GM21526 (cell line): ENCODE results near the gene RASL10A.
A peak's percentile ranks its signal among the peaks of the same experiment; 100 is the strongest.

Source experiments
- ATAC-seq: cut with Tn5 transposase; IDR thresholded peaks from one replicate; pipeline ENCODE4 v1.9.1; 2021; ENCODE audit warnings: moderate library complexity; ENCODE audit not compliant: unreplicated experiment, low FRiP score

Gene RASL10A

GRCh38 chr22:29272624-29273023, 42.9 kb downstream of the RASL10A start:
- ATAC-seq, result no peak

- ATAC-seq, result no peak
These were observed 44.8 kb downstream of the RASL10A start for GRCh38 chr22:29270475-29271271.

GRCh38 chr22:29269731-29270474, 45.6 kb downstream of the RASL10A start:
- no peak for ATAC-seq

GRCh38 chr22:29269230-29269604, 46.3 kb downstream of the RASL10A start:
- ATAC-seq, result no peak

- peak; percentile 4 for ATAC-seq
These were observed 46.8 kb downstream of the RASL10A start for GRCh38 chr22:29268511-29269229.

GRCh38 chr22:29267858-29268510, 47.5 kb downstream of the RASL10A start, which contains the start of the genes EWSR1 and RHBDD3:
EWSR1 (plus strand) TSS chr22:29268268; CDS start chr22:29268337, 69 bp downstream.
RHBDD3 (minus strand) TSS chr22:29267981; CDS start chr22:29265626, 2,355 bp downstream.
- peak; percentile 64 for ATAC-seq

GRCh38 chr22:29267462-29267857, 48.0 kb downstream of the RASL10A start:
- ATAC-seq, result no peak

- no peak for ATAC-seq
These were observed 48.7 kb downstream of the RASL10A start for GRCh38 chr22:29266564-29267461.

- no peak for ATAC-seq
These were observed 49.6 kb downstream of the RASL10A start for GRCh38 chr22:29265929-29266328.

- no peak for ATAC-seq
These were observed 50.2 kb downstream of the RASL10A start for GRCh38 chr22:29265305-29265704.

GRCh38 chr22:29263791-29264276, 51.7 kb downstream of the RASL10A start:
- no peak for ATAC-seq
